BE2C (cell line): ENCODE measurements around the gene EMSY.

Source experiments
- DNase-seq: peaks from one replicate; pipeline ENCODE4 v3.0.0-alpha.2; 2020
- H3K27me3 ChIP-seq: fragments of 250-450 bp; sonication (Bioruptor Pico); 2 replicates; pipeline ENCODE4 v1.5.1; 2020; ENCODE audit warnings: mild to moderate bottlenecking
- H3K36me3 ChIP-seq: fragments of 250-450 bp; sonication (Bioruptor Pico); 2 replicates; pipeline ENCODE4 v1.5.1; 2020; ENCODE audit warnings: mild to moderate bottlenecking
- H3K4me1 ChIP-seq: fragments of 250-450 bp; sonication (Bioruptor Pico); 2 replicates; pipeline ENCODE4 v1.5.1; 2020
- H3K4me3 ChIP-seq: 2 replicates; pipeline ENCODE4 v1.5.1; 2011; ENCODE audit warnings: low read depth, low read length
- H3K9me3 ChIP-seq: fragments of 250-450 bp; sonication (Bioruptor Pico); 2 replicates; pipeline ENCODE4 v1.5.1; 2020
- TF ChIP-seq, protein P1 (sequence below): IDR thresholded peaks from 2 replicates; pipeline ENCODE4 v1.5.1; 2012; ENCODE audit warnings: mild to moderate bottlenecking, low read depth, low read length

Gene EMSY

DNA sequence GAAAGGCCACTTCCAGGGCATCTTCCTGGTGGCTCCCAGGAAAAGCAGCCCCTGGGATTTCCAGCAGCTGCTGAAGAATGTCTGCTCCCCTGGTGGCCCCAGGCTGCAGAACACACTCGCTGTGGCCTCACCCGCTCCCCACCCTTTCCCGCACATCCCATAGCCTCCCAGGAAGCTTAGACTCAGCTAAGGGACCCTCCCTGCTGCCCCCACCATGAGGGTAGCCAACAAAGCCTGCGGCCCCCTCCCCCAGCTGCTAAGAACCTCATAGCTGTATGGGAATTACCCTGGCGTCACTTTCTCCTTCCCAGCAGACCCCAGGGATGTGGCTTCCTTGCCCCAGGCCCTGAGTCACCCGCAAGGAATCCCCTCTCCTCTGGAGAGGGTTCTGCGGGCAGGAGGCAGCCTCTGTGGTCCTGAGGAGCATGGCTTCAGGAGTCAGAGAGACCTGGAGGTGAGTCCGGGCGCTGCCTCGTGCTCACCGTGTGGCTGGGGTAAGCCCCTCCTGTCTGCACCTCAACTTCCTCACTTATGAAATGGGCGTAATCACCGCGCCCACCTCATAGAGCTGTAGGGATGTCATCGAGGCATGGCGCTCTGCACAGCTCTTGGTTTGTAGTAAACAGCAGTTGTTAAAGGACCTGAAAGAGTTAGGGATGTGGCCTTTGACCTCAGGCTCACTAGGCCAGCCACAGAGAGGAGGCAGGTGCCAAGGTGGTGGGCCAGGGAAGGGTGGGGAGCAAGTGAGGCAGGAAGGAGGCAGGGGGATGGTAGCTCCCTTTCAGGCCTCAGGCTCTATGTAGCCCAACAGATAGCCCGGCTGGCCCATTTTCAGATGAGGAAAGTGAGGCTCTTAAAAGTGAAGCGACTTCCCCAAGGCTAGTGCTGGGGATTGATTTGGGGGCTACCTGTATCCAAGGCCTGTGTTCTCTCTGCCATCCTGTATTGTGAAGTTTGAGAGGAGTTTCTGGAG lies 154.5 kb downstream of the EMSY start:
- Histone ChIP-seq H3K4me3 (no peak overlapping the region), H3K9me3 (no peaks in the 10 kb centered on the region), H3K27me3 (no peaks in the 10 kb centered on the region), H3K4me1 (peaks cover 31% of the 10 kb centered on the region), H3K36me3 (no peaks in the 10 kb centered on the region)
- DNase-seq, result no peak
- TF ChIP-seq, protein P1, sequence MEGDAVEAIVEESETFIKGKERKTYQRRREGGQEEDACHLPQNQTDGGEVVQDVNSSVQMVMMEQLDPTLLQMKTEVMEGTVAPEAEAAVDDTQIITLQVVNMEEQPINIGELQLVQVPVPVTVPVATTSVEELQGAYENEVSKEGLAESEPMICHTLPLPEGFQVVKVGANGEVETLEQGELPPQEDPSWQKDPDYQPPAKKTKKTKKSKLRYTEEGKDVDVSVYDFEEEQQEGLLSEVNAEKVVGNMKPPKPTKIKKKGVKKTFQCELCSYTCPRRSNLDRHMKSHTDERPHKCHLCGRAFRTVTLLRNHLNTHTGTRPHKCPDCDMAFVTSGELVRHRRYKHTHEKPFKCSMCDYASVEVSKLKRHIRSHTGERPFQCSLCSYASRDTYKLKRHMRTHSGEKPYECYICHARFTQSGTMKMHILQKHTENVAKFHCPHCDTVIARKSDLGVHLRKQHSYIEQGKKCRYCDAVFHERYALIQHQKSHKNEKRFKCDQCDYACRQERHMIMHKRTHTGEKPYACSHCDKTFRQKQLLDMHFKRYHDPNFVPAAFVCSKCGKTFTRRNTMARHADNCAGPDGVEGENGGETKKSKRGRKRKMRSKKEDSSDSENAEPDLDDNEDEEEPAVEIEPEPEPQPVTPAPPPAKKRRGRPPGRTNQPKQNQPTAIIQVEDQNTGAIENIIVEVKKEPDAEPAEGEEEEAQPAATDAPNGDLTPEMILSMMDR, result no peak

DNA sequence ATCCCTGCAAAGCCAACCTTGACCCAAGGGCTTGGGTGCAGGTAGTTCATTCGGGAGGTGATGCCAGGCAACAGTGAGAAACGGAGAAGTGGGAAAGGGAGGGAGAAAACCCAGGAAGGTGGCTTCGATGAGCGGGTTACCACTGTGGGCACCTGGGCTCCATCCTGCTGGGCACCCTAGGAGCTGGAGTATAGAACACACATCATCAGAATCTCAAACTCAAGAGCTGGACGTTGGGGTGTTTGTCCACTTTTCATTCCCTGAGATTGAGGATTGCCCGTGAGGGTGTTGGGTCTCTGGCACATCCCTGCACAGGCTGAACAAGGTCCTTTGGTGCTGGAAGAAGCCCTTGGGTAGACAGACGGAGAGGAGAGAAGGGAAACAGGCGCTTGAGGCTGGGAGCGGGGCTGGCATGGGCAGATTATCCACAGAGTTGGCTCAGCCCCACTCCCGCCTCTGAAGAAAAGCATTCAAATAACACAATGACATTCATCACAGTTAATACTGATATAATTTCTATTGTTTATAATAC lies 155.4 kb downstream of the EMSY start:
- Histone ChIP-seq H3K36me3 (no peaks in the 10 kb centered on the region), H3K27me3 (no peaks in the 10 kb centered on the region), H3K4me1 (peaks cover 36% of the 10 kb centered on the region), H3K9me3 (no peaks in the 10 kb centered on the region), H3K4me3 (no peak overlapping the region)
- TF ChIP-seq, protein P1, result no peak
- no peak for DNase-seq

- Histone ChIP-seq H3K4me1 (peaks cover 37% of the 10 kb centered on the region), H3K9me3 (no peaks in the 10 kb centered on the region), H3K36me3 (no peaks in the 10 kb centered on the region), H3K4me3 (no peak overlapping the region), H3K27me3 (no peaks in the 10 kb centered on the region)
- TF ChIP-seq, protein P1, result no peak
- no peak for DNase-seq
Observed at GRCh38 chr11:76601272-76601671, 156.5 kb downstream of the EMSY start.

DNA sequence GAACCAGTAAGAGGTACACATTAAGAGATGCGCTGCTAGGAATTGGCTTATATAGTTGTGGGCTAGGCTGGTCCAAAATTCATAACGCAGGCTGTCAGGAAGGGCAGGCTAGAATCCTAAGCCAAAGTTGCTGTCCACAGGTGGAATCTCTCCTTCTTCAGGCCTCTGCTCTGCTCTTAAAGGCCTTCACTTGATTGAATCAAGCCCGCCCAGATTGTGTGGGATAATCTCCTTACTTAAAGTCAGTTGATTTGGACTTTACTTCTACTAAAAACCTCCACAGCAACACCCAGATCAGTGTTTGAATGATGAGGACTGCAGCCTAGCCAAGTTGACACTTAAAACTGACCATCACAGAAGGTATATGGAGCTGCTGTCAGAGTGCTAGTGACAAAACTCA lies 156.9 kb downstream of the EMSY start:
- peaks cover 37% of the 10 kb centered on the region for H3K4me1 ChIP-seq
- H3K9me3 ChIP-seq, result no peaks in the 10 kb centered on the region
- TF ChIP-seq, protein P1, result no peak
- no peak for DNase-seq
- no peaks in the 10 kb centered on the region for H3K27me3 ChIP-seq
- no peaks in the 10 kb centered on the region for H3K36me3 ChIP-seq
- H3K4me3 ChIP-seq, result no peak overlapping the region

DNA sequence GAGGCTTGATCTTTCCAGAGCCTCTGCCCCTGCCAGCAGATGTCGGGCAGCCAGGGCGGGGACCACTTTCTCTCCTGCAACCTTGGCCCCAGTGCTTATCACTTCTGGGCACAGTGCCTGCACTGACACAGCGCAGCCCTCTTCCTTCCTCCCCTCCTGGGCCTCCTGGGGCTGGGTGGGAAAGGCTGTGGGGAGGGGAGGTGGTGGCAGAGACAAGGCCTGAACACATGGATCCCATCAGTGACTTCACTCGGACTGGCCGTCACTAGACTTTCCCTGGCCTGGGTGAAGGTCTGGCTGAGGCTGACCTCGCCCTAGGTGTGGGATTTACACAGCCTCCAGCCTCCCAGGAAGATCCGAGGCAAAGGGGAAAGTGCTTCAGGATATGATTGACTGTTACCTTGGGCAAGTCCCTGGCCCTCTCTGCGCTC lies 157.6 kb downstream of the EMSY start:
- no peaks in the 10 kb centered on the region for H3K36me3 ChIP-seq
- no peaks in the 10 kb centered on the region for H3K27me3 ChIP-seq
- TF ChIP-seq, protein P1, result peak; percentile 9; the same call in 1 of the 2 replicates
- H3K4me3 ChIP-seq, result no peak overlapping the region
- DNase-seq, result peak; percentile 82
- no peaks in the 10 kb centered on the region for H3K9me3 ChIP-seq
- H3K4me1 ChIP-seq, result peaks cover 37% of the 10 kb centered on the region
